ENCODE data around the gene EVI2A.

DNA sequence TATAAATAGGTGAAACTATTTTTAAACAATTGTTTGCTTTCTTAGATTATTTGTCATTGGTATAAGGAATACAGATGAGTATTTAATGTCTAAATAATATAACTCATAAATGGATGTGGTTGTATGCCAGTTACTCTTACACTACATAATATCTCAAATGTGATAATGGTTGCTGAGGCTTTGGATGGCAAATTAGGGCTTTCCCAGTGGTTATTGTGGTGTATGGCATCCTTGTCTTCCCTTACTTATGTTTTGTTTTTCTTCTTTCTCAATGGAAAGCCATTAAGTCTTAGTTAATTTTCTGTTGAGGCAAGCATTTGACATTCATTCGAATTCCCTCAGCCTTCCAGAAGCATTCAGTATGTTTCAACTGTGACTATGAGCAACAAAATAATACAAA is 34.8 kb downstream of the EVI2A start:
- TF ChIP-seq TCF12 (IDR thresholded peaks at IDR 0.05; ENCODE audit: low read depth, low read length) (no peak), CTCF (IDR thresholded peaks at IDR 0.05 in 2 of 3, conservative IDR thresholded peaks at IDR 0.05 in 1 of 3; ENCODE audit: control insufficient read depth in 2 of 3, extremely low read depth in 1 of 3, insufficient read depth in 1 of 3, low read depth in 3 of 3, low read length in 3 of 3) (no peak), YBX1 (IDR thresholded peaks at IDR 0.05) (no peak), SIX5 (IDR thresholded peaks at IDR 0.05; ENCODE audit: low read depth, low read length, severe bottlenecking) (no peak), CBX5 (IDR thresholded peaks at IDR 0.05; ENCODE audit: low read depth) (no peak), EZH2 (IDR thresholded peaks at IDR 0.05; ENCODE audit: borderline replicate concordance, control insufficient read depth, low read depth, low read length) (no peak), SIN3A (IDR thresholded peaks at IDR 0.05; ENCODE audit: low read depth, low read length) (no peak), TAF1 (IDR thresholded peaks at IDR 0.05; ENCODE audit: borderline replicate concordance, low read depth, low read length) (no peak), POLR2A (IDR thresholded peaks at IDR 0.05; ENCODE audit: low read depth, low read length) (no peak), BHLHE40 (IDR thresholded peaks at IDR 0.05; ENCODE audit: borderline replicate concordance in 1 of 2, low read depth in 2 of 2, low read length in 1 of 2) (no peak)
- TF ChIP-seq, protein P1, sequence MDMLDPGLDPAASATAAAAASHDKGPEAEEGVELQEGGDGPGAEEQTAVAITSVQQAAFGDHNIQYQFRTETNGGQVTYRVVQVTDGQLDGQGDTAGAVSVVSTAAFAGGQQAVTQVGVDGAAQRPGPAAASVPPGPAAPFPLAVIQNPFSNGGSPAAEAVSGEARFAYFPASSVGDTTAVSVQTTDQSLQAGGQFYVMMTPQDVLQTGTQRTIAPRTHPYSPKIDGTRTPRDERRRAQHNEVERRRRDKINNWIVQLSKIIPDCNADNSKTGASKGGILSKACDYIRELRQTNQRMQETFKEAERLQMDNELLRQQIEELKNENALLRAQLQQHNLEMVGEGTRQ (IDR thresholded peaks at IDR 0.05; ENCODE audit: borderline replicate concordance, low read depth, low read length): no peak
- TF ChIP-seq, protein P2, sequence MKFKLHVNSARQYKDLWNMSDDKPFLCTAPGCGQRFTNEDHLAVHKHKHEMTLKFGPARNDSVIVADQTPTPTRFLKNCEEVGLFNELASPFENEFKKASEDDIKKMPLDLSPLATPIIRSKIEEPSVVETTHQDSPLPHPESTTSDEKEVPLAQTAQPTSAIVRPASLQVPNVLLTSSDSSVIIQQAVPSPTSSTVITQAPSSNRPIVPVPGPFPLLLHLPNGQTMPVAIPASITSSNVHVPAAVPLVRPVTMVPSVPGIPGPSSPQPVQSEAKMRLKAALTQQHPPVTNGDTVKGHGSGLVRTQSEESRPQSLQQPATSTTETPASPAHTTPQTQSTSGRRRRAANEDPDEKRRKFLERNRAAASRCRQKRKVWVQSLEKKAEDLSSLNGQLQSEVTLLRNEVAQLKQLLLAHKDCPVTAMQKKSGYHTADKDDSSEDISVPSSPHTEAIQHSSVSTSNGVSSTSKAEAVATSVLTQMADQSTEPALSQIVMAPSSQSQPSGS (IDR thresholded peaks at IDR 0.05; ENCODE audit: low read length): no peak

All from GM12878 (cell line).